SW 1271 (cell line): ENCODE measurements around the gene FKBP3.
"Not testable (repeated sequence)": the region's sequence is repeated elsewhere in the genome, so short reads cannot be mapped to it uniquely, and the experiment has no call there.

Source experiments
- DNase-seq, 2 experiments: peaks; one replicate each; lab custom pipeline; 2025; lab: John Stamatoyannopoulos, UW

FKBP3 gene

GRCh38 chr14:45134051-45134958 lies at the start of gene FKBP3:
TSS of gene FKBP3 (minus strand) at chr14:45134481. CDS start at chr14:45134456, 25 bp downstream.
- peak; percentile 99 for DNase-seq

- no peak for DNase-seq
Measured at GRCh38 chr14:45181806-45182205, 47.5 kb upstream of the FKBP3 start.

- DNase-seq: no peak
Measured at GRCh38 chr14:45181329-45181728, 47.0 kb upstream of the FKBP3 start.

- no peak for DNase-seq
Measured at GRCh38 chr14:45177076-45177475, 42.8 kb upstream of the FKBP3 start.

- DNase-seq: no peak
Measured at GRCh38 chr14:45169906-45170305, 35.6 kb upstream of the FKBP3 start.

GRCh38 chr14:45156067-45156466 lies 21.8 kb upstream of the FKBP3 start:
- no peak for DNase-seq

GRCh38 chr14:45150386-45150890 lies 16.2 kb upstream of the FKBP3 start:
- DNase-seq: no peak

- no peak for DNase-seq
Measured at GRCh38 chr14:45149602-45150001, 15.3 kb upstream of the FKBP3 start.

GRCh38 chr14:45145214-45145613 lies 10.9 kb upstream of the FKBP3 start:
- DNase-seq: no peak

GRCh38 chr14:45144658-45145057 lies 10.4 kb upstream of the FKBP3 start:
- no peak for DNase-seq

- not testable (repeated sequence) for DNase-seq
Measured at GRCh38 chr14:45142083-45142482, 7.8 kb upstream of the FKBP3 start.

GRCh38 chr14:45140661-45141187 lies 6.4 kb upstream of the FKBP3 start:
- DNase-seq: no peak

- no peak for DNase-seq
Measured at GRCh38 chr14:45136399-45136798, 2.1 kb upstream of the FKBP3 start.

GRCh38 chr14:45135659-45136395 lies 1.5 kb upstream of the FKBP3 start, which contains the start of gene FANCM:
TSS of gene FANCM (plus strand) at chr14:45135930. CDS start at chr14:45136032, 102 bp downstream.
- DNase-seq: peak; percentile 96 to 98

GRCh38 chr14:45135156-45135555 lies 875 bp upstream of the FKBP3 start:
- no peak for DNase-seq

- DNase-seq: no peak
Measured at GRCh38 chr14:45133683-45134050, 614 bp downstream of the FKBP3 start.

GRCh38 chr14:45128963-45129629 lies 5.2 kb downstream of the FKBP3 start:
- no peak for DNase-seq

GRCh38 chr14:45125754-45126153 lies 8.5 kb downstream of the FKBP3 start:
- DNase-seq: no peak

GRCh38 chr14:45123271-45123670 lies 11.0 kb downstream of the FKBP3 start:
- DNase-seq: no peak

GRCh38 chr14:45120096-45120495 lies 14.2 kb downstream of the FKBP3 start:
- no peak for DNase-seq

GRCh38 chr14:45118594-45118993 lies 15.7 kb downstream of the FKBP3 start:
- DNase-seq: no peak

GRCh38 chr14:45114327-45114726 lies 20.0 kb downstream of the FKBP3 start:
- DNase-seq: no peak
